Amniotic stem cell (primary cell): ENCODE measurements around the gene RPL10A.
"Not testable (repeated sequence)": the region's sequence is repeated elsewhere in the genome, so short reads cannot be mapped to it uniquely, and the experiment has no call there.

Experiments
- DNase-seq: peaks from one replicate; lab custom pipeline; 2025; lab: John Stamatoyannopoulos, UW

RPL10A gene

DNA sequence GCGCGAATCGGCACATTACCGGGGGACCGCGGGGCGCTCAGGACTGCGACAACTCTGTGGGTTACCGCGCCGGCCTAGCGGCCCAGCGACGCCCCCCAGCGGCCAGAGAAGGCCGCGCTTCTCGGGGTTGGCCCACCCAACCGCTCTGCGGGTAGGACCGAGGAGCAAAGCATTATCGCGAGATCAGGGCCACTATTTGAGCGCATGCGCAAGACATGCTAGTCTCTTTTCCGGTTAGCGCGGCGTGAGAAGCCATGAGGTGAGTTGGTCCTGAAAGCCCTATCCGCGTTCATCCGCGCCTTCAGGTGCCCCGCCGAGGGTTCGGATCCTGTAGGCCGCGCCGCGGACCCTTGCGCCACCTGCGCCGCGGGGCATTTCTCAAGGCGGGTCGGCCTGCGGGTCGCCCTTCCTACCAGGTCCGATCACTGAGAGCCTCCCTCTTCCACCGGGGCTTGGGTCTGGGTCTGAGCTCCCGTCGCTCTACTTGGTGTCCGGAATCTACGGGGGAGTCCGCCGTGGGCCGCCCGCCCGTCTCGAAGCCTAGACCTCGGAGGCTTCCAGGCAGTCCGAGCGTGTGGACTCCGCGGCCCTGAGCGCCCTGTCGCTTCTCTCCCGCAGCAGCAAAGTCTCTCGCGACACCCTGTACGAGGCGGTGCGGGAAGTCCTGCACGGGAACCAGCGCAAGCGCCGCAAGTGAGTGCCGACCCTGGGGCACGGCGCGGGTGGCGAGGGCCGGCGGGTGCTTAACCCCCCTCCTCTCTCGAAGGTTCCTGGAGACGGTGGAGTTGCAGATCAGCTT lies at the start of gene RPL10A:
TSS of gene RPL10A (plus strand) at position 221 of the 799 bp plus-strand sequence. CDS start at position 255, 34 bp downstream.
- DNase-seq = peak; percentile 90

DNA sequence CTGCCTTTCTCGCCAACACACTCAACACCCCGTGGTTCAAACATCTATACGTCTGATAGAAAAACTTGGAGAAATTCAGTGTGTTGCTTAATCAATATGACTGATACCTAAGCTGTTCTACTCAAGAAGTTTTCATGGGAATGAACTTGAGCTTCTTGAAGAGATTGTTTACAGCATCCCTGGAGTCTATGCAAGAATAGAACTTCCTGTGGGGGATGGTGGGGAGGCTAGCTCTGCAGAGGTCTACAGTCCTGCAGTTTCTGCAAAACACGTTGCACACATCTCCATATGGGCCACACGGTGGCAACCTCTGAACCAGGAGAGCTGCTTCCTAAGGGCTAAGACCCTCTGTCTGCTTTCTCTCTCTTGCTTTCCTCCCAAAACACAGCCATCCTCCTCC lies 48.8 kb upstream of the RPL10A start:
- DNase-seq = no peak

DNA sequence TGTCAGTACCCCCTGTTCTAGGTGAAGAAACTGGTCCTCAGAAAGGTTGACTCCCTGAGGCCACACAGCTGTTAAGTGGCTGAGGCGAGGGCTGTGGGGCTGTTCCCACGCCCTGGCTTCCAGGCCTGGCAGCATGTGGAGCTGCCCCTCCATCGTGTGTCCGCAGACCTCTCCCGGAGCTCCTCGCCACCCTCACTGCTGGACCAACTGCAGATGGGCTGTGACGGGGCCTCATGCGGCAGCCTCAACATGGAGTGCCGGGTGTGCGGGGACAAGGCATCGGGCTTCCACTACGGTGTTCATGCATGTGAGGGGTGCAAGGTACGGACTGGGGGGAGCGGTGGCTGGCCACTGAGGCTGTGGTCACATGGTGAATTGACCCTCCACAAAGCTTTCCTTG lies 48.2 kb upstream of the RPL10A start:
- DNase-seq = no peak

DNA sequence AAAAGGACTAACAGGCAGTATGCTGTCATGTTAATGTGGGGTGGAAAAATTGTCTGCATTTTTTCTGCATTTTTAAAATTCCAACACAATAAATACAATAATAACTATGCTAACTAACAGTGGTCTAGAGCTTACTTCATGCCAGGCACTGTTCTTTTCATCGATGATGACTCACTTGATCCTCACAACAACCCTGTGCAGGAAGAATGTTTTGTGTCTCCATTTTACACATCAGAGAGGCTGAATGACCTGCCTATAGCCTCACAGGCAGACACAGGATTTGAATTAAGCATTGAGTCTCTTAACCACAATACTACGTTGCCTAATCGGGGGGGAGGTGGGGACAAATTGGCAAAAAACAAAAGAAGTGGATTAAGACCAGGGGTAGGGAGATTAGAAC lies 42.9 kb upstream of the RPL10A start:
- peak; percentile 54 for DNase-seq

DNA sequence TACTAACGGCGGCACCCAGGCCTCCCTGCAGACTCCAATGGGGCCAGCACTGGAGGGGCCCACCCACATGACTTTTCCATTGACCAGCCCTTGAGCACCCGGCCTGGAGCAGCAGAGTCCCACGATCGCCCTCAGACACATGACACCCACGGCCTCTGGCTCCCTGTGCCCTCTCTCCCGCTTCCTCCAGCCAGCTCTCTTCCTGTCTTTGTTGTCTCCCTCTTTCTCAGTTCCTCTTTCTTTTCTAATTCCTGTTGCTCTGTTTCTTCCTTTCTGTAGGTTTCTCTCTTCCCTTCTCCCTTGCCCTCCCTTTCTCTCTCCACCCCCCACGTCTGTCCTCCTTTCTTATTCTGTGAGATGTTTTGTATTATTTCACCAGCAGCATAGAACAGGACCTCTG lies 42.1 kb upstream of the RPL10A start:
- no peak for DNase-seq

DNA sequence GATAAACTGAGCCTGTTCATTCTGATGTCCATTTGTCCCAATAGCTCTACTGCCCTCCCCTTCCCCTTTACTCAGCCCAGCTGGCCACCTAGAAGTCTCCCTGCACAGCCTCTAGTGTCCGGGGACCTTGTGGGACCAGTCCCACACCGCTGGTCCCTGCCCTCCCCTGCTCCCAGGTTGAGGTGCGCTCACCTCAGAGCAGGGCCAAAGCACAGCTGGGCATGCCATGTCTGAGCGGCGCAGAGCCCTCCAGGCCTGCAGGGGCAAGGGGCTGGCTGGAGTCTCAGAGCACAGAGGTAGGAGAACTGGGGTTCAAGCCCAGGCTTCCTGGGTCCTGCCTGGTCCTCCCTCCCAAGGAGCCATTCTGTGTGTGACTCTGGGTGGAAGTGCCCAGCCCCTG lies 40.8 kb upstream of the RPL10A start:
- no peak for DNase-seq

DNA sequence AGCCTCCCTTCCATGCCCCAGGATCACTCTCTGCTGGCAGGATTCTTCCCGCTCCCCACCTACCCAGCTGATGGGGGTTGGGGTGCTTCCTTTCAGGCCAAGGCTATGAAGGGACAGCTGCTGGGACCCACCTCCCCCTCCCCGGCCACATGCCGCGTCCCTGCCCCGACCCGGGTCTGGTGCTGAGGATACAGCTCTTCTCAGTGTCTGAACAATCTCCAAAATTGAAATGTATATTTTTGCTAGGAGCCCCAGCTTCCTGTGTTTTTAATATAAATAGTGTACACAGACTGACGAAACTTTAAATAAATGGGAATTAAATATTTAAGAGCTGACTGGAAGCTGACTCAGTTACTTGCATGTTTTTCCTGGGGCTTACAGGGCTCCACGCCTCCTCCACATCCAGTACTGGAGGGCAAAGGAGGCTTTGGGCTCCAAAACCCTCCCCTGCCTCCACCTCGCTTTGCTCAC lies 40.3 kb upstream of the RPL10A start:
- peak; percentile 69 for DNase-seq

DNA sequence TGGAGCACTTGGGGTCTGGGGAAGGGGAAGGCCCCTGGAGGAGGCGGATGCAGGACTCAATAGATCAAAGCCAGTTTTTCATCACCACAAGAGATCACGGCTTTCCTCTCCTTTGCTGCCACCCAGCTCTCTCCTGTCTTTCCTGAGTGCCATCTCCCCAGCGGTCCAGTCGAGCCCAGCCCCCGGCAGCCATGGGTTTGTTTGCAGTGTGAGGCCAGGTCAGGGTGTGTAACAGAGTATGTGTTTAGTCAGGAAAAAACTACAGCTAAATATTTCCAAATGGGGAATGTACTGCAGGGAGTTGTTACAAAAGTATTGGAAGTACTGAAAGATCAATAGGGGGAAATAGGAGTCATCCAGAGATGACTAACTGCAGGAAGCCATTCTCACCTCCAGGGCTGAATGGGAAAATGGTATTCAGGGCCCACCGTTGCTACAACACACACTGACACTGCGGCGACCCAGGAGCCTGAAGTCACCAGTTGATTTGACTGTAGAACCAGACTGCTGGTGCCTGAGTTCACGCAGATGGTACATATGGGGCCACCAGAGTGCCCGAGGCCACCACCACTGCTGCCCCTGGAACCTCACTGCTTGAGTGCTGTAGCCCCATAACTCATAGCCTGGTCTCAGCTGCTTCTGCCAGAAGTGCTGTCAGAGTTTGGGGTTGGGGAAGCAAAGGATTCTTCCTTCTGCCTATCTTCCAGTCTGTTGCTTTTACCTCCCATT lies 39.6 kb upstream of the RPL10A start:
- DNase-seq = no peak

DNA sequence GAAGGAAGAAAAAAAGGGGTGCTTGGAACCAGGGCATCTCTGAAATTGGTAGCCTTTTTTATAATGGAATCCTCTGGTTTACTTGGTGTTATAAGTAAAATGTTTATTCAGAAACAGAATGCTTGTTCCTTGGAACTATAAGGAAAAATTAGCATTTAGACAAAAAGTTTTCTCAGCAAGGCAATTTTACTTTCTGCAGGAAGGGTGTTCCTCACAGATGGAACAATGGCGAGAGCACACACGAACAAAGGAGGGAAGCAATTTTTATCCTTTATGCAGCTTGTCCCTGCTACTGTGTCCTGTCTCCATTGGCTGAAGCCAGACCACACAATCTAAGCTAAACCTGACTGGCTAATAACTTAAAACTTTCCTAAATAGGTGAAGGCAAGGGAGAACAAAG lies 38.7 kb upstream of the RPL10A start:
- DNase-seq = no peak

DNA sequence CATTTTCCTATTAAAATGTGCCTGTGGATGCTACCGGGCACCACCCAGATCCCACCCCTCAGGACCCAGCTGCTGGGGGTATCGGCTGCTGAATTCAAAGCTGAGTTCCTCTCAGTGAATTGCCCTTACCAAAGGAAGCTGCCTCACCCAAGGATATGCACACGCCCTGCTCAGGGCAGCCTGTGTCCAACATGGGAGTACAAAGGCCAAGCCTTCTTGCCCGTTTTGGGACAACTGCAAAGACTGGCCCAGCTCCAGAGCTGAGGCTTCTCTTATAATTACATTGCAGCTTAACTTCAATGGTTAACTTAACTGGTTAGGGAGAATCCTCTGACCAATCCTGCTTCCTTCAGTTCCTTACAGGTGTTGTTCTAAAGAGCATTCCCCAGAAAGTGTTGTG lies 35.9 kb upstream of the RPL10A start:
- no peak for DNase-seq

DNA sequence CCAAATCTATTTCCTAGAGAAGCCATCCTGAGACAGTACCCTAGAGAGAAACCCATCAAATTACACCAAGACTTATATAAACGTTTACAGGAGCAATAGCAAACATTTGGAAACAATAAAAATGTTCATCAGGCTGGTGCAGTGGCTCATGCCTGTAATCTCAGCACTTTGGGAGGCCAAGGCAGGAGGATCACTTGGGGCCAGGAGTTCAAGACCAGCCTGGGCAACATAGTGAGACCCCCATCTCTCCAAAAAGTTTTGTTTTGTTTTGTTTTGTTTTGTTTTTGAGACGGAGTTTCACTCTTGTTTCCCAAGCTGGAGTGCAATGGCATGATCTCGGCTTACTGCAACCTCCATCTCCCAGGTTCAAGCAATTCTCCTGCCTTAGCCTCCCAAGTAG lies 35.5 kb upstream of the RPL10A start:
- DNase-seq = not testable (repeated sequence)

DNA sequence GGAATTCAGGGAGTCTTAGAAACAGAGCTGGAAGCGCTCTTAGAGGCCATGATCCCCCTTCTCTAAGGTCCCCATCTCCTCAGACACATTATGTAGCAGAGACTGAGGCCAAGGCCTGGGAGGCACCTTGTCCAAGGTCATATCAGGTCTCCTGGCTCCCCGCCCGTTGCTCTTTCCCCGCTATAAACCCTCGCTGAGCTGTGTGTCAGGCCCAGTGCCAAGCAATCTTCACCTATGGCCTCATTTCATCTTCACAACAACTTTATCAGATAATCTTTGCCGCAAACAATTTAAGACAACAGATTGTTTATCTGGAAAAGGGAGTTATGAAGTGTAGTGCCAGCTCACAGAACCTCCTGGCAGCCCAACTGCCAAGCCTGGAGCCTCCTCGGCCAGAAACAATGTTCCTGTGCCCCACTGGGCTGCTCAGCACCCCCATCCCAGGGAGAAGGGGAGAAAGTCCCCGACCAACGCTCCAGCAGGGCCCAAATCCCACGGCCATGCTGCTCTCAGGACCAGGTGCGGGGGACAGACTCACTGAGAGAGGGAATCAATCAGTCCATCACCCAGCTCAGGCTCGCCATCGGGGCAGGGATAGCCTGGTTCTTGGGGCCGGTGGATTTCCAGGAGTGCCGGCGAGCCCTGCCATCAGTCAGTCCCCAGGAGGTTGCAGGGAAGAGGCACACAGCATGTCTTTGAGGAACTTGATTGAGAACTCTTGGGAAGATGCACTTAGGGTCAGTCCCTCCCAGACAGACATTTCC lies 32.9 kb upstream of the RPL10A start:
- no peak for DNase-seq

DNA sequence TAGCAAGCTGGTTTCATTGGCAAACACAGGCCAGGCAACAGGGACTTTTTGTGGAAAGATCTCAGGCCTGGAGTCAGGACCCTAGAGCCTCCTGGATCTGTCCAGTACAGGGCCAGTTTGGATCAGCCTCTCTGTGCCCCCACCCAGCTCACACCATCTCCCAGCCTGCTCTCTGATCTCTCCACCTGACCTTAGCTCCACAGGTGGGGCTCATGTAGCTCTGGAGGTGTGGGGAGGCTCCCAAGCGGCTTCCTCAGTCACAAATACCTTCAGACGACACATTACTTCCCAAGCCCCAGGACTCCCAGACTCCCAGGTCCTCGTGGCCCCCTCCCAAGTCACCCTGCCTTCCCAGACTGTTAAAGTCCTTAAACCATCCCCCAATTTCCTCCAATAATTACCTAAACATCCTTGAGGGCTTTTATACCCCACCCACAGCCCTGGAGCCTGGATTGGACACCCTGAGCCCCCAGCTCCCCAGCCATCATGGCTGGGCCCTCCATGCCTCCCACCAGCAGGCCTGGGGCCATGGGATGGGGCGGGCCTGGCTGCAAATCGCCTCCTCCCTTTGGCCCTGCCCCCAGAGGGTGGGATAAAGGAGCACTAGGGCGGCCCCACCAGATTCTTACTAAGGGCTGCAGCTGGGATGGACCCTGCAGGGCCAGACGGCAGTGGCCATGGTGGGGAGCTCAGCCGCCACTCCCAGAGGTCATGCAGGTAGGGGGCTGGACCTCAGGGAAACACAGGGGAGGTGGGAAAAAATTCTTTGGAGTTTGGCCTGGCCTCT lies 31.9 kb upstream of the RPL10A start:
- DNase-seq = no peak

DNA sequence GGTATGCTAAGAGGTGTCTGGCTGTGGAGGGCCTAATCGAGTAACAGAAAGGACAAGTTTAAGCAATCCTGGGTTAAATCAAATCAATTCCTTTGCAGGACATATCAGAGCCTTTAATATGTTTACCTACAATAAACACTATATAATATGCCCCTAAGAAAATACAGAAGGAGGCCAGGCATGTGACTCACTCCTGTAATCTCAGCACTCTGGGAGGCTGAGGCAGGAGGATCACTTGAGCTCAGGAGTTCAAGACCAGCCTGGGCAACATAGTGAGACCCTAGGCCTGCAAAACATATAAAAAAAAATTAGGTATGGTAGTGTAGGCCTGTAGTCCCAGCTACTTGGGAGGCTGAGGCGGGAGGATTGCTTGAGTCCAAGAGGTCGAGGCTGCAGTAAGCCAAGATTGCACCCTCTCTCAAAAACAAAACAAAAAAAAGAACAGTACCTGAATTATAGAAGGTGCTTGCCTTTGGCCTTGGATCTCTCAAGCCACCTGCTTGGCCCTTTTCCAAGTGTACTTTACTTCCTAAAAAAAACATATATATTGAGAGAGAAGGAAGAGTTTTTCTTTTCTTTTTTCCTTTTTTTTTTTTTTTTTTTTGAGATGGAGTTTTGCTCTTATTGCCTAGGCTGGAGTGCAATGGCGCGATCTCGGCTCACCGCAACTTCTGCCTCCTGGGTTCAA lies 29.7 kb upstream of the RPL10A start:
- DNase-seq = not testable (repeated sequence)

DNA sequence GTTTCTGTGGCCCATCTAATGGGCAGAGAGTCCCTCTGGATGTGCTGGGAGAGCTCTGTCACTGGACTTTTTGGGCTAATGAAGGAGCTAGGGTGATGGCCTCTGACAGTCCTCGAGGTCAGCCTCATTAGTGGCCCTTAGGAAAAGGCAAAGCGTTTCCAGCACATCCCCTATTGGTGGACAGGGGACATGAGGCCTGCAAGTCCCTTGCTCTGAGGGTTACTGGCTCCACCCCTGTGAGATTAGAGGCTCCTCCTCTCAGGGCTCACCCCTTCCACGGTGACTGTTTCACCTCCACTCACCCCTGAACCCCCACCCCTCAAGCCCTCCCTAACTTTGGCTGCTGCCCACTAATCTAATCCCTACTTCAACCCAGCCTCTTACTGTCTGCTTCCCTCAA lies 28.9 kb upstream of the RPL10A start:
- DNase-seq = no peak

DNA sequence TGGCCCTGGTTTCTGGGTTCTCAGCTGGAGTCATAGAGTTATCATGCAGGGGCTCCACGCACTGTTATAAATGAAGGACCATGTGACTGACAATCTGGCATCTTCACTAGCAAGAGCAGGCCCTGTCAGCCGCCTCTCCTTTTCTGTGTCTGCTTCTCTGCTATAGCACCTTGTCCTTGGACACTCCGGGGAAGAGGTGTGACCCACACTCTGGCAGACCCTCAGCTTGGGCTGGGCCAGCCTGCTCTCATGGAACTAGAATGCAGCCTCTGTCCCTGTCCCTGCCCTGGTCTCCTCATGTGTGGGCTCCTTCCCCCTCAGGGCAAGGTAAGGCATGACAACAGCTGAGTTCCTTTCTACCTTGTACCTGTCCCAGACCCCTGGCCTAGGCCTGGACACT lies 27.0 kb upstream of the RPL10A start:
- no peak for DNase-seq

DNA sequence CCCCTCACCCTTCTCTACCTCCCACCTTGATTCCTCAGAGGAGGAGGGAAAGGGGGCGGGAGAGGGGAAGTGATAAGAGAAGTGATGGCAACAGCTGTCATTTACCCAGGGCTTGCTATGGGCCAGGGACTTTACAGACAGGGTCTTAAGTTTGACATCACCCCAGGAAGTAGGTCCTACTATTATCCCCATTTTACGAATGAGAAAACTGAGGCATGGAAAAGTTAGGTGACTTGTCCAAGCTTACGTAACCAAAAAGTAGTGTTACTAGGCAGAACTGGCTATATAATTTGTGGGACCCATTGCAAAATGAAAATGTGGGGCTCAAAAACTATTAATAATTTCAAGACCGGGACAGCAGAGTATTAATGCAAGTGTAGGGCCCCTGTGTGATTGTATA lies 26.6 kb upstream of the RPL10A start:
- DNase-seq = no peak

DNA sequence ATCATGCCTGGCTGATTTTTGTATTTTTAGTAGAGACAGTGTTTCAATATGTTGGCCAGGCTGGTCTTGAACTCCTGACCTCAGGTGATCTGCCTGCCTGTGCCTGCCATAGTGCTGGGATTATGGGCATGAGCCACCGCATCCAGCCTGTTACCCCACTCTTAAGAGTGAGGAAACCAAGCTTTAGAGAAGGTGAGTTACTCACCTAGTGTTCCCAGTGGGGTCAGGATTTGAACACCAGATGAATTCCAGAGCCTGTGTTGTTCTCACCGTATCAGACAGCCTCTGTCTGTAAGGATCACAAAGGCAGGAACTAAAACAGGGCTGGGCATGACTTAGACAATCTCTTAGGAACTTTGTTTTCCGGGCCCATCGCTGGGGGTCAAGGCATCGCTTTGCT lies 25.5 kb upstream of the RPL10A start:
- no peak for DNase-seq

DNA sequence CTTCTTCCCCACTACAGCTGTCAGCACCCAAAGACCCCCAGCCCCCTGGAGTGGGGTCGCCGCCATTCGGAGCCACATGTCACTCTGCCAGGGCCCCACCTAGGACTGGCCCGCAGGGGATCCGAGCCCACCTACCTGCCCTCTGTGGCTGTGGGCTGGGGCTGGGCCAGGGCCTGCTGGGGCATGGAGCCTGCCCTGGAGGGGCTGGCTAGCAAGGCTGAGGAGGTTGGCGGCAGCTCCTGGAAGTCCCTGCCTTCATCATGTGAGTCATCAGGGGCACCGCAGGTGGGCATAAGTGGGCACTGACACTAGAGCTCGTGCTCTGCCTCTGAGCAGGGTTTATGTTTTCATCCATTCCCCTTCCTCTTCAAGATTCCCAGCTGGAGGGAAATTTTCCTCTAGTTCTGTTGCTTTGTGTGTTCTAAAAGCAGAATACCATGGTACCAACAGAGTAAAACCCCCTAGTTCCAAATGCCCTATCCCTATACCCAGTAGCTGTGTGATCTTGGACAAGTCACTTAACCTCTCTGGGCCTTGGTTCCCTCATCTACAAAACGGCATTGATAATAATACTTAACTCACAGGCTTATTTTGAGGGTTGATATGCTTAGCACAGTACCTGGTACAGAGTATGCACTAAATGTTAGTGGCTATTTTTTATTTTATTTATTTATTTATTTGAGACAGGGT lies 24.7 kb upstream of the RPL10A start:
- DNase-seq = no peak

DNA sequence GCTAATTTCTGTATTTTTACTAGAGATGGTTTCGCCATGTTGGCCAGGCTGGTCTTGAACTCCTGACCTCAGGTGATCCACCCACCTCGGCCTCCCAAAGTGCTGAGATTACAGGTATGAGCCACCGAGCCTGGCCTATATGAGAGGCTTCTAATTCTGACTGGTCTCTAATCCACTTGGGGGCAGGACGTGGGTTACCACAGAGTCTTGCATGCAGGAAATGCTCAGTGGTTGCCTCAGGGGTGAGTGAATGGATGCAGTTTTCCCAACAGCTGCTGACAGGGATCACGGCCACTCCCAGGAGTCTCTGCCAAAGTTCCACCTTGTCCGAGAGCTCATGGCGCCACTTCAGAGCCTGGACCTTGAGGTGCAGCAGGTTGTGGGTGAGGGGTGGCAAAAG lies 22.5 kb upstream of the RPL10A start:
- DNase-seq = no peak

DNA sequence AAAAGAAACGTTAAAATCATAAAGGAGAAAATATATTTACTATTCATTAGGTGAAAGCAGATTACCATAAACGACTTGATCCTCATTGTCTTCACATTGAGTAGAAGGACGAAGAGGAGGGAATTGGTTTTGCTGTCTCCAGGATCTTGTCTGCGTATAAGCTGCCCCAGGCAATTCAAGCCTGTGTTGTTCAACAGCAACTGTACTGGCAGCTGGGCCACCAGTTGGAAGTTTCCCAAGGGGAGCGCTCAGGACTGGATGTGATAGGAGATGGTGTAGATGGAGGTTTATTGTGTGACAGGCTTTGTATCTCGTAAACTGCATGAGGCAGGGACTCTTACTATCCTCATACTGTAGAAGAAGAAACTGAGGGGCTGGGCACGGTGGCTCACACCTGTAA lies 20.0 kb upstream of the RPL10A start:
- DNase-seq = no peak
